Heart left ventricle (tissue), 13 donors: ENCODE measurements around the gene PCYOX1L.

Source experiments
- POLR2A ChIP-seq, 2 donors: fragments of 450-650 bp; IDR thresholded peaks; one replicate each; pipeline ENCODE4 v1.6.1; 2017; ENCODE audit warnings: antibody characterized with exemption in 2 of 2, mild to moderate bottlenecking in 2 of 2, moderate library complexity in 2 of 2
- TF ChIP-seq, protein P1 (sequence below), 12 donors: fragments of 200-600 bp; sonication (generic) in 4 of 12; IDR thresholded peaks; one replicate each; pipeline versions ENCODE4 v1.5.0 to v1.8.0; 2018 to 2022; ENCODE audit warnings: antibody characterized with exemption in 12 of 12, mild to moderate bottlenecking in 5 of 12
- donor health status: ischemic (EF 13 %, LVEDD 7.1; RV severe dilation, severe dysfunction).
- donor health status: DM: no; HTN: yes; CAD: no.
- donor health status: DM: no; HTN: no; CAD: no.
- donor health status: ischemic (EF 25% LVEDD 6.9; RV normal size, moderate dysfunction).
- donor health status: ischemic (EF 25% LVEDD 5.7; RV mildly dilated, moderate dysfunction).
- donor health status: ischemic (EF 35%, LVEDD 5.7; RV mildly dilated, moderate dysfunction).
- donor health status: nonischemic (EF 11% LVEDD 7.7; RV severe dilation, severe dysfunction).
- donor health status: DM: yes; HTN: yes; CAD: no.
- donor health status: PGD.
- donor health status: ischemic (EF 29% LVEDD 5.4; RV normal size, mild dysfunction).
- donor health status: nonischemic (EF 23%, LVEDD 6.1; RV moderate dilation, normal function).

DNA sequence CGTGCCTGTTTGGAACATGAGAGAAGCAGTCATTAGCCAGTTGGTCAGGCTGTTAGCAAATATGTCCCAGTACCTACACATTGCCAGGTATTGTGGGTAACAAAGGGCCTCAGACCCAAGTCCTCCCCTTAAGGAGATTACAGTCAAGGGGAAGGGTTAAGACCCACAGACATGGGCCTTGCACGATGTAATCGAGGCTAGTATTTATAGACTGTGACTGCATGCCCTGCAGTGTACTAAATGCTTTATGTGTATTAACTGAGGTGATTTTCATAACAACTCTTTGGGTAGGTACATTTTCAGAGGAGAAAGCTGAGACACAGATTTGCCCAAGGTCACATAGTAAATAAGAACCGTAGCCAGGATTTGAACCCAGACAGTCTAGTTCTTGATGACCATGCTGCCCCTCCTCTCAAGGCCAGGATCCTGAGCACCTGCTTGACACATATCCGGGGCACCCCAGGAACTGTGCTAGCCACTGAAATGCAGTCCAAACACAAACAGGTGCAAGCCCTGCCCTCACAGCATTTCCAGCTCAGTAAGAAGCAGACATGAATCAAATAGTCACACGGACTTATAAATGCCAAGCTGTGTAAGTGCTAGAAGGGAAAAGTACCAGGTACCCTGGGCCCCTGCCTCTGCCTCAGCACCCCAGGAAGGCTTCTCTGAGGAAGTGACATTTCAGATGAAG is 44.5 kb upstream of the PCYOX1L start:
- TF ChIP-seq POLR2A (IDR thresholded peaks at IDR 0.05) = no peak
- TF ChIP-seq, protein P1, sequence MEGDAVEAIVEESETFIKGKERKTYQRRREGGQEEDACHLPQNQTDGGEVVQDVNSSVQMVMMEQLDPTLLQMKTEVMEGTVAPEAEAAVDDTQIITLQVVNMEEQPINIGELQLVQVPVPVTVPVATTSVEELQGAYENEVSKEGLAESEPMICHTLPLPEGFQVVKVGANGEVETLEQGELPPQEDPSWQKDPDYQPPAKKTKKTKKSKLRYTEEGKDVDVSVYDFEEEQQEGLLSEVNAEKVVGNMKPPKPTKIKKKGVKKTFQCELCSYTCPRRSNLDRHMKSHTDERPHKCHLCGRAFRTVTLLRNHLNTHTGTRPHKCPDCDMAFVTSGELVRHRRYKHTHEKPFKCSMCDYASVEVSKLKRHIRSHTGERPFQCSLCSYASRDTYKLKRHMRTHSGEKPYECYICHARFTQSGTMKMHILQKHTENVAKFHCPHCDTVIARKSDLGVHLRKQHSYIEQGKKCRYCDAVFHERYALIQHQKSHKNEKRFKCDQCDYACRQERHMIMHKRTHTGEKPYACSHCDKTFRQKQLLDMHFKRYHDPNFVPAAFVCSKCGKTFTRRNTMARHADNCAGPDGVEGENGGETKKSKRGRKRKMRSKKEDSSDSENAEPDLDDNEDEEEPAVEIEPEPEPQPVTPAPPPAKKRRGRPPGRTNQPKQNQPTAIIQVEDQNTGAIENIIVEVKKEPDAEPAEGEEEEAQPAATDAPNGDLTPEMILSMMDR (IDR thresholded peaks at IDR 0.05) = no peak
